T-helper 1 cell treated with Interleukin-12 subunit alpha and Interleukin-12 subunit beta and Interleukin-4 antibody, amounts not matched to agents 30 μg/mL and 1 μg/mL, for 36 hours (primary cell): ENCODE results near the gene CPN2.

Experiments
- H3K27ac Mint-ChIP-seq: one replicate; pipeline ENCODE4 v1.8.0; 2021; ENCODE audit warnings: mild to moderate bottlenecking, mixed read lengths
- H3K27me3 Mint-ChIP-seq: one replicate; pipeline ENCODE4 v1.8.0; 2021; ENCODE audit warnings: low read depth, mixed read lengths
- H3K36me3 Mint-ChIP-seq: one replicate; pipeline ENCODE4 v1.8.0; 2021; ENCODE audit warnings: low read depth, mixed read lengths
- H3K4me1 Mint-ChIP-seq: one replicate; pipeline ENCODE4 v1.8.0; 2021; ENCODE audit warnings: low read depth, mixed read lengths
- H3K4me3 Mint-ChIP-seq: one replicate; pipeline ENCODE4 v1.8.0; 2021; ENCODE audit warnings: mild to moderate bottlenecking, moderate library complexity, mixed read lengths
- H3K9me3 Mint-ChIP-seq: one replicate; pipeline ENCODE4 v1.8.0; 2021; ENCODE audit warnings: mixed read lengths

Gene CPN2

GRCh38 chr3:194373028-194373427 is 21.9 kb upstream of the CPN2 start:
- Mint-ChIP-seq H3K4me3 (no peak overlapping the region), H3K36me3 (no peaks in the 10 kb centered on the region), H3K9me3 (no peaks in the 10 kb centered on the region), H3K27ac (no peak overlapping the region), H3K27me3 (peaks cover 43% of the 10 kb centered on the region), H3K4me1 (no peaks in the 10 kb centered on the region)

GRCh38 chr3:194370753-194371152 is 19.6 kb upstream of the CPN2 start:
- Mint-ChIP-seq H3K36me3 (no peaks in the 10 kb centered on the region), H3K27ac (no peak overlapping the region), H3K9me3 (no peaks in the 10 kb centered on the region), H3K27me3 (peaks cover 50% of the 10 kb centered on the region), H3K4me3 (no peak overlapping the region), H3K4me1 (no peaks in the 10 kb centered on the region)

- Mint-ChIP-seq H3K4me3 (no peak within 1 kb of the TSS), H3K9me3 (no peaks in the 10 kb centered on the region), H3K27ac (no peak within 1 kb of the TSS), H3K36me3 (no peaks in the 10 kb centered on the region), H3K4me1 (no peaks in the 10 kb centered on the region), H3K27me3 (peaks cover 44% of the 10 kb centered on the region)
Measured at GRCh38 chr3:194369522-194370279, 18.6 kb upstream of the CPN2 start, which contains the start of gene LRRC15. LRRC15 (minus strand) TSS chr3:194369743; CDS start chr3:194361043, 8,700 bp downstream.

GRCh38 chr3:194368918-194369317 is 17.8 kb upstream of the CPN2 start:
- Mint-ChIP-seq H3K4me1 (no peaks in the 10 kb centered on the region), H3K27ac (no peak overlapping the region), H3K27me3 (peaks cover 44% of the 10 kb centered on the region)

GRCh38 chr3:194367992-194368841 is 17.1 kb upstream of the CPN2 start:
- Mint-ChIP-seq H3K36me3 (no peaks in the 10 kb centered on the region), H3K9me3 (no peaks in the 10 kb centered on the region)

More at GRCh38 chr3:194368918-194369317, 17.8 kb upstream of the CPN2 start:
- Mint-ChIP-seq H3K4me3 (no peak overlapping the region), H3K9me3 (no peaks in the 10 kb centered on the region), H3K36me3 (no peaks in the 10 kb centered on the region)

GRCh38 chr3:194365978-194366490 is 14.9 kb upstream of the CPN2 start:
- H3K27me3 Mint-ChIP-seq, result peaks cover 47% of the 10 kb centered on the region

More at GRCh38 chr3:194367992-194368841, 17.1 kb upstream of the CPN2 start:
- no peaks in the 10 kb centered on the region for H3K4me1 Mint-ChIP-seq
- H3K27me3 Mint-ChIP-seq, result peaks cover 48% of the 10 kb centered on the region
- H3K27ac Mint-ChIP-seq, result no peak overlapping the region
- H3K4me3 Mint-ChIP-seq, result no peak overlapping the region

GRCh38 chr3:194365526-194365925 is 14.4 kb upstream of the CPN2 start:
- H3K4me3 Mint-ChIP-seq, result no peak overlapping the region
- H3K4me1 Mint-ChIP-seq, result no peaks in the 10 kb centered on the region
- no peaks in the 10 kb centered on the region for H3K9me3 Mint-ChIP-seq
- H3K27me3 Mint-ChIP-seq, result peaks cover 42% of the 10 kb centered on the region
- no peaks in the 10 kb centered on the region for H3K36me3 Mint-ChIP-seq
- no peak overlapping the region for H3K27ac Mint-ChIP-seq

More at GRCh38 chr3:194365978-194366490, 14.9 kb upstream of the CPN2 start:
- no peak overlapping the region for H3K4me3 Mint-ChIP-seq
- no peaks in the 10 kb centered on the region for H3K4me1 Mint-ChIP-seq
- no peak overlapping the region for H3K27ac Mint-ChIP-seq
- H3K9me3 Mint-ChIP-seq, result no peaks in the 10 kb centered on the region
- no peaks in the 10 kb centered on the region for H3K36me3 Mint-ChIP-seq

- H3K27me3 Mint-ChIP-seq, result peaks cover 36% of the 10 kb centered on the region
- H3K36me3 Mint-ChIP-seq, result no peaks in the 10 kb centered on the region
- no peaks in the 10 kb centered on the region for H3K9me3 Mint-ChIP-seq
- H3K4me3 Mint-ChIP-seq, result no peak overlapping the region
- no peak overlapping the region for H3K27ac Mint-ChIP-seq
- H3K4me1 Mint-ChIP-seq, result no peaks in the 10 kb centered on the region
Measured at GRCh38 chr3:194364652-194365434, 13.7 kb upstream of the CPN2 start.

GRCh38 chr3:194364314-194364651 is 13.2 kb upstream of the CPN2 start:
- Mint-ChIP-seq H3K36me3 (no peaks in the 10 kb centered on the region), H3K27me3 (peaks cover 31% of the 10 kb centered on the region), H3K27ac (no peak overlapping the region), H3K4me1 (no peaks in the 10 kb centered on the region), H3K4me3 (no peak overlapping the region), H3K9me3 (no peaks in the 10 kb centered on the region)

- Mint-ChIP-seq H3K9me3 (no peaks in the 10 kb centered on the region), H3K4me3 (no peak overlapping the region), H3K27ac (no peak overlapping the region), H3K4me1 (no peaks in the 10 kb centered on the region), H3K36me3 (no peaks in the 10 kb centered on the region), H3K27me3 (peaks cover 17% of the 10 kb centered on the region)
Measured at GRCh38 chr3:194360568-194360967, 9.4 kb upstream of the CPN2 start.

GRCh38 chr3:194357681-194358080 is 6.6 kb upstream of the CPN2 start:
- Mint-ChIP-seq H3K4me3 (no peak overlapping the region), H3K9me3 (no peaks in the 10 kb centered on the region), H3K4me1 (no peaks in the 10 kb centered on the region), H3K27me3 (peaks cover 14% of the 10 kb centered on the region), H3K36me3 (no peaks in the 10 kb centered on the region), H3K27ac (no peak overlapping the region)

GRCh38 chr3:194355379-194355778 is 4.3 kb upstream of the CPN2 start:
- Mint-ChIP-seq H3K27me3 (peaks cover 11% of the 10 kb centered on the region), H3K27ac (no peak overlapping the region), H3K36me3 (no peaks in the 10 kb centered on the region), H3K4me3 (no peak overlapping the region), H3K4me1 (no peaks in the 10 kb centered on the region), H3K9me3 (no peaks in the 10 kb centered on the region)

- Mint-ChIP-seq H3K9me3 (no peaks in the 10 kb centered on the region), H3K27ac (no peak overlapping the region), H3K4me1 (peaks cover 2% of the 10 kb centered on the region), H3K27me3 (peaks cover 11% of the 10 kb centered on the region), H3K36me3 (no peaks in the 10 kb centered on the region), H3K4me3 (no peak overlapping the region)
Measured at GRCh38 chr3:194354315-194354714, 3.2 kb upstream of the CPN2 start.

GRCh38 chr3:194352667-194353246 is 1.6 kb upstream of the CPN2 start:
- no peak overlapping the region for H3K4me3 Mint-ChIP-seq
- H3K27ac Mint-ChIP-seq, result no peak overlapping the region

More at GRCh38 chr3:194352667-194353246, 1.6 kb upstream of the CPN2 start:
- Mint-ChIP-seq H3K9me3 (no peaks in the 10 kb centered on the region), H3K36me3 (no peaks in the 10 kb centered on the region), H3K27me3 (peaks cover 4% of the 10 kb centered on the region), H3K4me1 (peaks cover 2% of the 10 kb centered on the region)
